ENCODE data around the gene WNT3. TPM values are rescaled to one million over a fixed set of nuclear protein-coding genes. Genes with fewer than 3 reads are reported as not detected.

The WNT3 gene
- total and polyA plus RNA-seq, 2 donors (not counting 1 experiment from before 2014, with no cell fraction given) = 0.86 to 1.4 TPM

DNA sequence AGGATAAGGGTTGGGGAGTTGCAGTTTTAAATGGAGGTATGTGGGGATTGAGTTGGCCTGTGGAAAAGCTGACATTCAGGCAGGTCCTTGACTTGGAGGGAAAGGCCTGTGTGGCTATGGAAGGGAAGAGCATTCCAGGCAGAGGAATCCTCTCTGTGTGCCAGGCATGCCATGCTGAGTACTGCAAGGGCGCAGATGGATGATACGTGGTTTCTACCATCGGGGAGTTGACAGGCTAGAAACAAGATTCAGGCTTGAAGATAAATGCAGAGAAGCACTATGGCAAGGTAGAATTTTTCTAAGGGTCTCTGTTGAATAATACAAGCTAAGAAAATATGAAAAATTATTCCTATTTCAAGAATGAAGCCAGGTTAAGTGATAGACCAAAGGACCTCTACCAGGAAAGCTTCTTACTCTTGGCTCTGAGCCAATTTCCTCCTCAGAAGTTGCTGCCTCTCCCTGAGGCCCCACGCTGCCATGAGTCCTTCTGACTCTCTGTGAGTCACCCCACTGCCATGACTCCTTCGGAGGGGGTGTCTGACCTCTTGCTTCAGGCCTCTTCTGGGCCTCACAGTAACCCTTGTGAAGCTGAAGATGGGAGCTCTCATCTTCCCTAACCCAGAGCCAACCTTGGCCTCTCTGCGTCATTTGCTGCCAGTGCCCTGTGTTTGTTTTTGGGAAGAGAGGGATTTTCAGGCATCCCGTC, 75.8 kb downstream of the WNT3 start:
- no peak overlapping the region for H3K27ac ChIP-seq (ENCODE audit: low read length in 2 of 2)
- CTCF ChIA-PET = interaction anchor here (1.5 kb wide), 1 partner anchor 8 kb away, joined by 3 read pairs; no protein-coding TSS in a partner anchor
- intact Hi-C loops (cut with micrococcal nuclease) = no loop called here
- Mint-ChIP-seq H3K9me3 (ENCODE audit: insufficient read depth) (no peaks in the 10 kb centered on the region), H3K27ac (peak overlapping the region; percentile 38), H3K4me3 (no peak overlapping the region), H3K27me3 (no peaks in the 10 kb centered on the region), H3K4me1 (peaks cover 23% of the 10 kb centered on the region)
- no peak for ATAC-seq (ENCODE audit: low read depth)
- 90% methylated on average over 1 of the region's 7 CpGs for WGBS (ENCODE audit: insufficient coverage)
- H3K4me2 ChIP-seq (replicated peaks; ENCODE audit: low read depth, low read length, poor library complexity, severe bottlenecking) = no peak overlapping the region
- H3K27me3 ChIP-seq (replicated peaks in 1 of 4; ENCODE audit: control extremely low read depth in 1 of 4, control insufficient read depth in 3 of 4, insufficient read depth in 4 of 4, low read length in 3 of 4) = no peaks in the 10 kb centered on the region
- H4K20me1 ChIP-seq (ENCODE audit: control insufficient read depth, insufficient read depth, low read length, poor library complexity, severe bottlenecking) = no peaks in the 10 kb centered on the region
- H2AFZ ChIP-seq (ENCODE audit: insufficient read depth, low read depth, low read length, poor library complexity, severe bottlenecking) = no peak overlapping the region
- POLR2A ChIA-PET = no interaction called here
- no peaks in the 10 kb centered on the region for H3K79me2 ChIP-seq (ENCODE audit: control insufficient read depth, insufficient read depth, low read length)
- H3K4me3 ChIP-seq (ENCODE audit: control extremely low read depth in 1 of 5, extremely low read depth in 1 of 5, insufficient read depth in 1 of 5, low read depth in 2 of 5, low read length in 4 of 5) = no peak overlapping the region
- peaks cover 0 to 3% of the 10 kb centered on the region in 2 experiments for H3K36me3 ChIP-seq (replicated peaks in 1 of 2; ENCODE audit: control extremely low read depth in 1 of 2, control insufficient read depth in 1 of 2, extremely low read depth in 1 of 2, insufficient read depth in 2 of 2, low read length in 1 of 2)
- peaks cover 14 to 16% of the 10 kb centered on the region in 2 donors for H3K4me1 ChIP-seq (ENCODE audit: control insufficient read depth in 2 of 2, insufficient read depth in 2 of 2, low read length in 2 of 2)
- H3K9me3 ChIP-seq (ENCODE audit: control extremely low read depth in 1 of 3, control insufficient read depth in 2 of 3, insufficient read depth in 1 of 3, low read length in 2 of 3) = no peaks in the 10 kb centered on the region
- no peak overlapping the region for H3K9ac ChIP-seq (ENCODE audit: low read length)
- TF ChIP-seq EZH2 (IDR thresholded peaks at IDR 0.05; ENCODE audit: borderline replicate concordance, insufficient read depth, low read depth, low read length, poor library complexity, severe bottlenecking) = no peak
- TF ChIP-seq, protein P1, sequence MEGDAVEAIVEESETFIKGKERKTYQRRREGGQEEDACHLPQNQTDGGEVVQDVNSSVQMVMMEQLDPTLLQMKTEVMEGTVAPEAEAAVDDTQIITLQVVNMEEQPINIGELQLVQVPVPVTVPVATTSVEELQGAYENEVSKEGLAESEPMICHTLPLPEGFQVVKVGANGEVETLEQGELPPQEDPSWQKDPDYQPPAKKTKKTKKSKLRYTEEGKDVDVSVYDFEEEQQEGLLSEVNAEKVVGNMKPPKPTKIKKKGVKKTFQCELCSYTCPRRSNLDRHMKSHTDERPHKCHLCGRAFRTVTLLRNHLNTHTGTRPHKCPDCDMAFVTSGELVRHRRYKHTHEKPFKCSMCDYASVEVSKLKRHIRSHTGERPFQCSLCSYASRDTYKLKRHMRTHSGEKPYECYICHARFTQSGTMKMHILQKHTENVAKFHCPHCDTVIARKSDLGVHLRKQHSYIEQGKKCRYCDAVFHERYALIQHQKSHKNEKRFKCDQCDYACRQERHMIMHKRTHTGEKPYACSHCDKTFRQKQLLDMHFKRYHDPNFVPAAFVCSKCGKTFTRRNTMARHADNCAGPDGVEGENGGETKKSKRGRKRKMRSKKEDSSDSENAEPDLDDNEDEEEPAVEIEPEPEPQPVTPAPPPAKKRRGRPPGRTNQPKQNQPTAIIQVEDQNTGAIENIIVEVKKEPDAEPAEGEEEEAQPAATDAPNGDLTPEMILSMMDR (IDR thresholded peaks at IDR 0.05) = no peak
- no peak for DNase-seq

DNA sequence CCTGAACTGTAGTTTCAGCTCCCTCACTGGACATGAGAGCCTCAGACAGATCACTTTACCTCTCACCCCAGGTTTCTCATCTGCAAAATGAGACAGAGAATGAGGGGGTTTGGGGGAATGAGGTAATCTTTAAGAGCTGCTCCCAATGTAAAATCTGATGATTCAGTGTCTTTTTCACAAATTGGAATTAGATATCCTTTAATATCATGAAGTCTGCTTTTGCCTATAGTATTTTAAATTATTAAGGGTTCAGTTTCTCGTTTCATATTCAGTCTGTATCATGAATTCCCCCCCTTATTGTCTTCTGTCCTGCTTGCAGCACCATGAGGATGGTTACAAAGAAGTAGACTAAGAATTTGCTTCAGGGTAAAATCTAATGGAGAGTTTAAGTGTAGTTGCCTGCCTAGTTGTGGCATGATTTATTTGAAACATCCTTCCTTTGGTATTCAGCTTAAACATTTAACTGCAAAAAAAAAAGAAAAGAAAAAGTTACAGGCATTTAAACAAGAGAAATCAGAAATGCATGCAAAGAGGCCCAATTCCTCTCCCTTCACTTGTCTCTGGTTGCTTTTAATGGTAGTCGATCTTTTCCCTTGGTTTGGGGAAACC, 77.3 kb downstream of the WNT3 start:
- CTCF ChIA-PET = interaction anchor here (1.5 kb wide), 1 partner anchor 14 kb away, joined by 5 read pairs; no protein-coding TSS in a partner anchor
- Histone ChIP-seq H4K20me1 (ENCODE audit: control insufficient read depth, insufficient read depth, low read length, poor library complexity, severe bottlenecking) (no peaks in the 10 kb centered on the region), H3K9me3 (ENCODE audit: control extremely low read depth in 1 of 3, control insufficient read depth in 2 of 3, insufficient read depth in 1 of 3, low read length in 2 of 3) (no peaks in the 10 kb centered on the region), H3K4me1 (ENCODE audit: control insufficient read depth in 2 of 2, insufficient read depth in 2 of 2, low read length in 2 of 2) (peaks cover 29 to 31% of the 10 kb centered on the region in 2 donors), H3K36me3 (replicated peaks in 1 of 2; ENCODE audit: control extremely low read depth in 1 of 2, control insufficient read depth in 1 of 2, extremely low read depth in 1 of 2, insufficient read depth in 2 of 2, low read length in 1 of 2) (peaks cover 0 to 3% of the 10 kb centered on the region in 2 experiments), H3K9ac (ENCODE audit: low read length) (no peak overlapping the region), H2AFZ (ENCODE audit: insufficient read depth, low read depth, low read length, poor library complexity, severe bottlenecking) (no peak overlapping the region), H3K27me3 (replicated peaks in 1 of 4; ENCODE audit: control extremely low read depth in 1 of 4, control insufficient read depth in 3 of 4, insufficient read depth in 4 of 4, low read length in 3 of 4) (no peaks in the 10 kb centered on the region), H3K4me2 (replicated peaks; ENCODE audit: low read depth, low read length, poor library complexity, severe bottlenecking) (no peak overlapping the region), H3K79me2 (ENCODE audit: control insufficient read depth, insufficient read depth, low read length) (no peaks in the 10 kb centered on the region), H3K4me3 (ENCODE audit: control extremely low read depth in 1 of 5, extremely low read depth in 1 of 5, insufficient read depth in 1 of 5, low read depth in 2 of 5, low read length in 4 of 5) (no peak overlapping the region), H3K27ac (ENCODE audit: low read length in 2 of 2) (no peak overlapping the region)
- Mint-ChIP-seq H3K4me1 (peaks cover 36% of the 10 kb centered on the region), H3K4me3 (no peak overlapping the region), H3K27me3 (no peaks in the 10 kb centered on the region), H3K27ac (no peak overlapping the region), H3K9me3 (ENCODE audit: insufficient read depth) (no peaks in the 10 kb centered on the region)
- DNase-seq (no peak), ATAC-seq (ENCODE audit: low read depth) (no peak)
- no CpG with 5 or more reads among the region's 2 CpGs for WGBS (ENCODE audit: insufficient coverage)
- POLR2A ChIA-PET = no interaction called here
- no peak for TF ChIP-seq EZH2 (IDR thresholded peaks at IDR 0.05; ENCODE audit: borderline replicate concordance, insufficient read depth, low read depth, low read length, poor library complexity, severe bottlenecking)
- TF ChIP-seq, protein P1 (IDR thresholded peaks at IDR 0.05) = no peak
- intact Hi-C loops (cut with micrococcal nuclease) = no loop called here
